Measurements from ENCODE around the gene LOC128125822.
"Not testable (repeated sequence)": the region's sequence is repeated elsewhere in the genome, so short reads cannot be mapped to it uniquely, and the experiment has no call there.

LOC128125822 gene

GRCh38 chr6:63584125-63584514 is 11.8 kb downstream of the LOC128125822 start:
- DNase-seq, result no peak

GRCh38 chr6:63584566-63584965 is 12.3 kb downstream of the LOC128125822 start:
- DNase-seq, result no peak

- DNase-seq, result not testable (repeated sequence)
These were observed 13.4 kb downstream of the LOC128125822 start for GRCh38 chr6:63585652-63586051.

DNA sequence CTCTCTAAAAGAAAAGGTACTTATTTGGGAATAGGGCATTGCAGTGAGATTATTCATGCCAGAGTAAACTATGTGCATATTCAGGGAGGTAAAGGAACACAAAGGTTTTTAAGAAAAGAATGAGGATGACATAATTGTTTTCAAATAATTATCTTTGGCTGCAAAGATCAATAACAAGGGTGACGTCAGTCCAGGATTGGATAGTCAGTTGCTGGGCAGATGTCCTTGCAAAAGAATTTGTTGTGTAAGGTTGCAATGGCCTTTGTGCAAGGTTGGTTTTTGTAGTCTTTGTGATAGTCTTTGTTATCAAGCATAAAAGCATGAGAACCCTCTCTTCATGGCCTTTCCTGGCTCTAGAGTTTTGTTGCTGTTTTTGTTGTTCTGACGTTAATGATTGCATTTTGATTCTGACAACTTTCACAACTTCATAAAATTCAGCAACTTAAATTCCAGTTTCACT is 17.7 kb downstream of the LOC128125822 start:
- no peak for DNase-seq

DNA sequence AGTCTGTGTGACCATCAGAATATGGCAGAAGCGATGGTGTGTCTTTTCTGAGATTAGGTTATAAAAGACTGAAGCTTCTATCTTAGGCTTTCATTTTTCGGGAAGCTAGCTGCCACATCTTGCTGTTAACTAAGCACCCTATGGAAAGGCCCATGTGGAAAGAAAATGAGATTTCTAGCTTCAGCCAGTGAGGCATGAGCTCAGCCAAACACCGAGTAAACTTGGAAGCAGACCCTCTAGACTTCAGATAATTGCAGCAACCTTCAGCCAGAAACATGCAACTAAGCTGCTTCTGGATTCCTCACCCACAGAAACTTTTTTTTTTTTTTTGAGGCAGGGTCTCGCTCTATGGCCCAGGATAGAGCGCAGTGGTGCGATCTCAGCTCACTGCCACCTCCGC is 20.6 kb downstream of the LOC128125822 start:
- no peak for DNase-seq

GRCh38 chr6:63597141-63598048 is 25.1 kb downstream of the LOC128125822 start:
- no peak for DNase-seq

DNA sequence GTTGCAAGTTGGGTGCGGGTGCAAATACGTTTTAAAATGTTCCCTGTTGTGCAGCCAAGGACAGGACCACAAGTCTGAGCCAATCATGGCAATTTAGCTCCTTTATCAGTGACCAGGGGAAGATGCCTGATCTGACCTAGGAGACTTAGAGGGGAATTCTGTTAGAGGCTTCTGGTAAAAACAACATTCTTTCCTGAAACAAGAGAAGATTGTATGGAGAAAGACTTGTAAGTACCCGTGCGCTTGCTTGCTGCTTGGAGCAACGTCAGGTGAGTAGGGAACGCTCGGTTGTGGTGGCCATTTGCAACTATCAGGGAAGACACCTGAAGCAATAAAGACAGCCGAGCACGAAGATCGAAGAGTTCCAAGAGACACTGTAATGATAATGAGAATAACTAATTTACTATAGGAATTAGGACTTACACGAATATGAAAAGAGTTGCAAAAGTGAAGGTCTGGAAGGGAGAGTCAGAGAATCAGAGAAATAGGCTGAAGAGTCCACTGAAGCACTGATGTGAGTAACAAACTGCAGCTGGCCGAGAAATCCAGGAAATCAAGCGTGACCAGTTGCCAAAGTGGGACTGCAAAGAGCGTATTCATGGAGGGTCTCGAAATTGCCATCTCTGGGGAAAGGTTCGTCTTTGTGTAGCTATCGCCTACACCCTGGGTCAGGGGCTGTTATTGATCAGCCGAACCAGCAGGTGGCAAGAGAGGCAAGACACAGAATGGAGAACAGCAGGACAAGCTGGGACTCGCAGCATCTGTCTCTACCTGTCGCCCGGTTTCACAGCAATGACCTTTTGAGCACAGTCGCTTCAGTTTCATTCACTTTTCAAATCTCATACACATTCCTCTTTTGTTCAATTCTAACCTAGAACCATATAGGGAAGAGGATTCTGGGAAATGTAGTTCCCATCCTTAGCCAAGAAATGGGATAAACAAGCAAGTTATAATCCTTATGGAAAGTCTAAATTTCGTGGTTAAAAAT is 26.1 kb downstream of the LOC128125822 start:
- peak; percentile 78 for DNase-seq

GRCh38 chr6:63599243-63599642 is 27.0 kb downstream of the LOC128125822 start:
- no peak for DNase-seq

DNA sequence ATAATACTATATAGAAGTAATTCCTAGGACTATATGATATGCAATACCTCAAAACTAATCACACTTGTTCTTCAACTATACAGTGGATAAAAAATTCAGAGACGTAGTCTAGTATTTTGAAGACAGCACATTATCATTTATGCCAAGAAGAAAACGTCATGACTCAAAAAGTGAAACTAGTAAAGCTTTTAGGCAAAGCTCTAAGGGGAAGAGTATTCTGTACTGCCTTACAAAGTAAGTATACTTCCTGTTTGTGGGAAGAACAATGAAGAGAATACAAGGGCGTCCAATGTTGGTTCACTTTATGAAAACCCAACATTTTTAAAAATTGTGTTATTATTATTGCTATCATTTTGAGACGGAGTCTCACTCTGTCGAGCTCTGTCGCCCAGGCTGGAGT is 27.9 kb downstream of the LOC128125822 start:
- DNase-seq, result no peak

DNA sequence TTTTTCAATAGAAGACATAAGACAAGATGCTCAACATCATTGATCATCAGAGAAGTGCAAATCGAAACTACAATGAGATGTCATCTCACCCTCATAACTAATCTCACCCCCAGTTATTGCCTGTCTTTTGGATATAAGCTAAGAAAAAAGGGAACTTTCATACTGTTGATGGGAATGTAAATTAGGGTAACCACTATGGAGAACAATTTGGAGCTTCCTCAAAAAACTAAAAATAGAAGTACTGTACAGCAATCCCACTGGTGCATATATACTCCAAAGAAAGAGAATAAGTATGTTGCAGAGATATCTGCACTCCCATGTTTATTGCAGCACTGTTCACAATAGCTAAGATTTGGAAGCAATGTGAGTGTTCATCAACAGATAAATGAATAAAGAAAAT is 37.0 kb downstream of the LOC128125822 start:
- DNase-seq, result no peak

GRCh38 chr6:63610944-63611343 is 38.7 kb downstream of the LOC128125822 start:
- no peak for DNase-seq

DNA sequence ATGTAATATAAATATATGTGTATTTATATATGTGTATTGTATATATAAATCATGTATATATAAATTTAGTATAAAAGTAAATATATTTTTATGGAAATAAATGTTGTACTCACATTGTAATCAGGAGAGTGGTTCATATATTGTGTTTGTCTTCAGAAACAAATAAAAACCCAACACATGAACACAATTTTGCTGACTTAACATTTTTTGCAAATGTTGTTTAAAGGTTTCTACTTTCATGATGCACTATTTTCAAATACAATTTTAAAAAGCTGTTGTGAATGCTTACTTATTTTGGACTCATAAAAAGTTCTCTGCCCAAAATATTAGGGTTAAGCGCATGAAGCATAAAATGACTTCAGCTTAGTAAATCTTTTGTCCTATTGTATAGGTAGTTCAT is 39.3 kb downstream of the LOC128125822 start:
- DNase-seq, result no peak

DNA sequence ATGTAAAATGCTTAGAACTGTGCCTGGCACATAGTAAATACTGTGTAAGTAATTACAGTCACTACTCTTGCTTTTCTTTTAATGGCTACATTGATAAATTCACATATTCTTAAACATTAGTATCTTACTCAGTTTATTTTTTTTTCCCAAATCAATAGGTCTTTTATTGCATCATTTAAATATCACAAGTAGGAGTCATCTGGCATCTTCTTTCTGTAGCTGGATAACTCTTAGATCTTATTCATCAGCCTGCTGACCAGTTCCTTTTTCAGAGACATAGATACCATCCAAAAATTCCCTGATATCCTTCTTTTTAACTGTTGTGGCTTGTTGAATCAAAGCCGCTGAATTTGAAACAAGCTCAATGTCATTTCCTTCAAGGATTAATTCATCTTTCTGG is 43.3 kb downstream of the LOC128125822 start:
- no peak for DNase-seq

Measured in right kidney (tissue), 1 donor.